ENCODE results near the gene TCF19. TPM values are rescaled to one million over a fixed set of nuclear protein-coding genes. Genes with fewer than 3 reads are reported as not detected.

The TCF19 gene
- total RNA-seq, 1 experiment from 2014 or later = 13.9 TPM

- Histone ChIP-seq H3K9ac (ENCODE audit: low read length) (no peak within 1 kb of the TSS), H3K9me2 (replicated peaks; ENCODE audit: insufficient read depth, low read length) (no peaks in the 10 kb centered on the region), H3K9me3 (ENCODE audit: low read length) (no peaks in the 10 kb centered on the region), H3K27ac (ENCODE audit: low read length) (no peak within 1 kb of the TSS), H2AFZ (ENCODE audit: low read length) (no peak within 1 kb of the TSS), H3K4me2 (ENCODE audit: low read depth, low read length, poor library complexity, severe bottlenecking) (peak within 1 kb of the TSS; percentile 37), H3K4me3 (ENCODE audit: low read length) (no peak within 1 kb of the TSS), H3K27me3 (ENCODE audit: low read length) (no peaks in the 10 kb centered on the region), H4K20me1 (ENCODE audit: insufficient read depth, low read depth, low read length) (no peaks in the 10 kb centered on the region), H3K4me1 (ENCODE audit: low read length) (peaks cover 4% of the 10 kb centered on the region), H3K36me3 (ENCODE audit: insufficient read depth, low read length) (no peaks in the 10 kb centered on the region), H3K79me2 (ENCODE audit: low read length) (no peaks in the 10 kb centered on the region)
- no peak for DNase-seq
These were observed 19.4 kb upstream of the TCF19 start, which contains the start of gene PSORS1C2 for GRCh38 chr6:31138982-31139381. PSORS1C2 (minus strand) TSS chr6:31139066; CDS start chr6:31139026, 40 bp downstream.

- H3K36me3 ChIP-seq (ENCODE audit: insufficient read depth, low read length) = no peaks in the 10 kb centered on the region
- H3K9me3 ChIP-seq (ENCODE audit: low read length) = no peaks in the 10 kb centered on the region
- H3K27ac ChIP-seq (ENCODE audit: low read length) = no peak overlapping the region
- no peaks in the 10 kb centered on the region for H3K79me2 ChIP-seq (ENCODE audit: low read length)
- no peak overlapping the region for H3K9ac ChIP-seq (ENCODE audit: low read length)
- no peaks in the 10 kb centered on the region for H4K20me1 ChIP-seq (ENCODE audit: insufficient read depth, low read depth, low read length)
- DNase-seq = no peak
- no peaks in the 10 kb centered on the region for H3K27me3 ChIP-seq (ENCODE audit: low read length)
- H3K4me3 ChIP-seq (ENCODE audit: low read length) = no peak overlapping the region
- H3K9me2 ChIP-seq (replicated peaks; ENCODE audit: insufficient read depth, low read length) = no peaks in the 10 kb centered on the region
- no peak overlapping the region for H2AFZ ChIP-seq (ENCODE audit: low read length)
- H3K4me2 ChIP-seq (ENCODE audit: low read depth, low read length, poor library complexity, severe bottlenecking) = no peak overlapping the region
- peaks cover 4% of the 10 kb centered on the region for H3K4me1 ChIP-seq (ENCODE audit: low read length)
These were observed 18.8 kb upstream of the TCF19 start for GRCh38 chr6:31139599-31139998.

- no peaks in the 10 kb centered on the region for H3K27me3 ChIP-seq (ENCODE audit: low read length)
- no peak overlapping the region for H3K9ac ChIP-seq (ENCODE audit: low read length)
- H4K20me1 ChIP-seq (ENCODE audit: insufficient read depth, low read depth, low read length) = no peaks in the 10 kb centered on the region
- no peaks in the 10 kb centered on the region for H3K9me3 ChIP-seq (ENCODE audit: low read length)
- H3K4me1 ChIP-seq (ENCODE audit: low read length) = peaks cover 4% of the 10 kb centered on the region
- no peak for DNase-seq
- no peak overlapping the region for H3K27ac ChIP-seq (ENCODE audit: low read length)
- no peak overlapping the region for H2AFZ ChIP-seq (ENCODE audit: low read length)
- H3K4me2 ChIP-seq (ENCODE audit: low read depth, low read length, poor library complexity, severe bottlenecking) = no peak overlapping the region
- no peaks in the 10 kb centered on the region for H3K36me3 ChIP-seq (ENCODE audit: insufficient read depth, low read length)
- H3K79me2 ChIP-seq (ENCODE audit: low read length) = no peaks in the 10 kb centered on the region
- no peak overlapping the region for H3K4me3 ChIP-seq (ENCODE audit: low read length)
- H3K9me2 ChIP-seq (replicated peaks; ENCODE audit: insufficient read depth, low read length) = no peaks in the 10 kb centered on the region
These were observed 17.7 kb upstream of the TCF19 start for GRCh38 chr6:31140643-31141042.

GRCh38 chr6:31142361-31142761 lies 16.0 kb upstream of the TCF19 start:
- Histone ChIP-seq H3K4me3 (ENCODE audit: low read length) (no peak overlapping the region), H3K9me3 (ENCODE audit: low read length) (no peaks in the 10 kb centered on the region), H3K9ac (ENCODE audit: low read length) (no peak overlapping the region), H3K27ac (ENCODE audit: low read length) (no peak overlapping the region), H3K27me3 (ENCODE audit: low read length) (no peaks in the 10 kb centered on the region), H4K20me1 (ENCODE audit: insufficient read depth, low read depth, low read length) (no peaks in the 10 kb centered on the region), H2AFZ (ENCODE audit: low read length) (no peak overlapping the region), H3K4me1 (ENCODE audit: low read length) (peaks cover 4% of the 10 kb centered on the region), H3K9me2 (replicated peaks; ENCODE audit: insufficient read depth, low read length) (no peaks in the 10 kb centered on the region), H3K4me2 (ENCODE audit: low read depth, low read length, poor library complexity, severe bottlenecking) (no peak overlapping the region), H3K36me3 (ENCODE audit: insufficient read depth, low read length) (no peaks in the 10 kb centered on the region), H3K79me2 (ENCODE audit: low read length) (no peaks in the 10 kb centered on the region)
- DNase-seq = no peak

- Histone ChIP-seq H3K27ac (ENCODE audit: low read length) (no peak overlapping the region), H3K4me2 (ENCODE audit: low read depth, low read length, poor library complexity, severe bottlenecking) (no peak overlapping the region), H3K9me2 (replicated peaks; ENCODE audit: insufficient read depth, low read length) (no peaks in the 10 kb centered on the region), H4K20me1 (ENCODE audit: insufficient read depth, low read depth, low read length) (no peaks in the 10 kb centered on the region), H2AFZ (ENCODE audit: low read length) (no peak overlapping the region), H3K36me3 (ENCODE audit: insufficient read depth, low read length) (no peaks in the 10 kb centered on the region), H3K79me2 (ENCODE audit: low read length) (no peaks in the 10 kb centered on the region), H3K9ac (ENCODE audit: low read length) (no peak overlapping the region), H3K27me3 (ENCODE audit: low read length) (no peaks in the 10 kb centered on the region), H3K4me1 (ENCODE audit: low read length) (no peaks in the 10 kb centered on the region), H3K9me3 (ENCODE audit: low read length) (no peaks in the 10 kb centered on the region), H3K4me3 (ENCODE audit: low read length) (no peak overlapping the region)
- no peak for DNase-seq
These were observed 15.2 kb upstream of the TCF19 start for GRCh38 chr6:31143148-31143547.

- H3K4me2 ChIP-seq (ENCODE audit: low read depth, low read length, poor library complexity, severe bottlenecking) = no peak overlapping the region
- no peaks in the 10 kb centered on the region for H3K4me1 ChIP-seq (ENCODE audit: low read length)
These were observed 14.0 kb upstream of the TCF19 start for GRCh38 chr6:31144296-31144969.

GRCh38 chr6:31144970-31145340 lies 13.4 kb upstream of the TCF19 start:
- Histone ChIP-seq H4K20me1 (ENCODE audit: insufficient read depth, low read depth, low read length) (no peaks in the 10 kb centered on the region), H2AFZ (ENCODE audit: low read length) (no peak overlapping the region), H3K9me2 (replicated peaks; ENCODE audit: insufficient read depth, low read length) (no peaks in the 10 kb centered on the region), H3K9ac (ENCODE audit: low read length) (no peak overlapping the region), H3K27ac (ENCODE audit: low read length) (no peak overlapping the region), H3K4me3 (ENCODE audit: low read length) (no peak overlapping the region), H3K79me2 (ENCODE audit: low read length) (no peaks in the 10 kb centered on the region), H3K9me3 (ENCODE audit: low read length) (no peaks in the 10 kb centered on the region), H3K4me1 (ENCODE audit: low read length) (no peaks in the 10 kb centered on the region), H3K36me3 (ENCODE audit: insufficient read depth, low read length) (no peaks in the 10 kb centered on the region), H3K4me2 (ENCODE audit: low read depth, low read length, poor library complexity, severe bottlenecking) (no peak overlapping the region), H3K27me3 (ENCODE audit: low read length) (no peaks in the 10 kb centered on the region)
- DNase-seq = no peak

More at GRCh38 chr6:31144296-31144969, 14.0 kb upstream of the TCF19 start:
- Histone ChIP-seq H3K9me2 (replicated peaks; ENCODE audit: insufficient read depth, low read length) (no peaks in the 10 kb centered on the region), H3K36me3 (ENCODE audit: insufficient read depth, low read length) (no peaks in the 10 kb centered on the region), H3K4me3 (ENCODE audit: low read length) (no peak overlapping the region), H3K9me3 (ENCODE audit: low read length) (no peaks in the 10 kb centered on the region), H3K79me2 (ENCODE audit: low read length) (no peaks in the 10 kb centered on the region), H3K27ac (ENCODE audit: low read length) (no peak overlapping the region), H3K27me3 (ENCODE audit: low read length) (no peaks in the 10 kb centered on the region), H3K9ac (ENCODE audit: low read length) (no peak overlapping the region), H4K20me1 (ENCODE audit: insufficient read depth, low read depth, low read length) (no peaks in the 10 kb centered on the region), H2AFZ (ENCODE audit: low read length) (no peak overlapping the region)
- no peak for DNase-seq

GRCh38 chr6:31145386-31145785 lies 13.0 kb upstream of the TCF19 start:
- Histone ChIP-seq H3K9ac (ENCODE audit: low read length) (no peak overlapping the region), H2AFZ (ENCODE audit: low read length) (no peak overlapping the region), H3K4me2 (ENCODE audit: low read depth, low read length, poor library complexity, severe bottlenecking) (no peak overlapping the region), H3K4me1 (ENCODE audit: low read length) (no peaks in the 10 kb centered on the region), H3K27ac (ENCODE audit: low read length) (no peak overlapping the region), H4K20me1 (ENCODE audit: insufficient read depth, low read depth, low read length) (no peaks in the 10 kb centered on the region), H3K36me3 (ENCODE audit: insufficient read depth, low read length) (no peaks in the 10 kb centered on the region), H3K27me3 (ENCODE audit: low read length) (no peaks in the 10 kb centered on the region), H3K79me2 (ENCODE audit: low read length) (no peaks in the 10 kb centered on the region), H3K4me3 (ENCODE audit: low read length) (no peak overlapping the region), H3K9me3 (ENCODE audit: low read length) (no peaks in the 10 kb centered on the region), H3K9me2 (replicated peaks; ENCODE audit: insufficient read depth, low read length) (no peaks in the 10 kb centered on the region)
- no peak for DNase-seq
